Measurements from ENCODE around the gene IER3. TPM values are rescaled to one million over a fixed set of nuclear protein-coding genes. Genes with fewer than 3 reads are reported as not detected.
"Not testable (repeated sequence)": the region's sequence is repeated elsewhere in the genome, so short reads cannot be mapped to it uniquely, and the experiment has no call there.

Gene IER3
- total and polyA plus RNA-seq, 7 experiments from 2014 or later = 2.2 to 69.9 (median 14.7) TPM

DNA sequence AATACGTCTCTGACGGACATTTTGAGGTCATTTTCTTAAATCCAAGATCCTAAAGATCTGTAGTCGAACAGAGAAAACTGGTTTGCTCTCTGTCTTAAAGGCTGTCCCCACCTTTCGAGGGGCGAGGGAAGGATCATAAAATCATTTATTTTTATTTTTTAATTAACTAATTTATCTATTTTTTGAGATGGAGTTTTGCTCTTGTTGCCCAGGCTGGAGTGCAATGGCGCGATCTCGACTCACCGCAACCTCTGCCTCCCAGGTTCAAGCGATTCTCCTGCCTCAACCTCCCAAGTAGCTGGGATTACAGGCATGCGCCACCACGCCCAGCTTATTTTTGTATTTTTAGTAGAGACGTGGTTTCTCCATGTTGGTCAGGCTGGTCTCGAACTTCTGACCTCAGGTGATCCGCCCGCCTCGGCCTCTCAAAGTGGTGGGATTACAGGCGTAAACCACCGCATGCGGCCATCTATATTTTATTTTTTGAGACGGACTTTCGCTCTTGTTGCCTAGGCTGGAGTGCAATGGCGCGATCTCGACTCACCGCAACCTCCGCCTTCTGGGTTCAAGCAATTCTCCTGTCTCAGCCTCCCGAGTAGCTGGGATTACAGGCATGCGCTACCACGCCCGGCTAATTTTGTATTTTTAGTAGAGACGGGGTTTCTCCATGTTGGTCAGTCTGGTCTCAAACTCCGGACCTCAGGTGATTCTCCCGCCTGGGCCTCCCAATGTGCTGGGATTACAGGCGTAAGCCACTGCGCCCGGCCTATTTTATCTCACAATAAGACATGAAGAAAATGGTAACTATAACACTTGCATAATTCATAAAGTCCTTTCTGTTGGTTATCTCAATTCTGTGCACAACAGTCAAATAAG, 26.3 kb downstream of the IER3 start:
- not testable (repeated sequence) for H3K27me3 Mint-ChIP-seq; H3K9me3 ChIP-seq (ENCODE audit: control insufficient read depth in 2 of 3, low read length in 3 of 3); ATAC-seq; H3K9me3 Mint-ChIP-seq; H3K27me3 ChIP-seq (ENCODE audit: control insufficient read depth in 2 of 2, insufficient read depth in 2 of 2, low read length in 2 of 2); DNase-seq
- H3K36me3 Mint-ChIP-seq = peaks cover 11 to 56% (median 18%) of the 10 kb centered on the region in 5 donors
- H3K4me3 Mint-ChIP-seq = peak overlapping the region; percentile 90 to 99 (median 96)
- intact Hi-C loops (cut with micrococcal nuclease) = loop anchor here (1.0 to 5.0 kb wide), 14 partner anchors 28 to 996 kb away; partner anchors contain the start of genes C6orf136 (in 2 of the 2), MRPS18B (in 2 of the 2), PPP1R10 (in 2 of the 2) and ABCF1 (in 1 of the 2)
- Histone ChIP-seq H3K36me3 (ENCODE audit: control insufficient read depth in 2 of 3, insufficient read depth in 3 of 3, low read length in 3 of 3) (peaks cover 4 to 24% (median 11%) of the 10 kb centered on the region in 3 experiments), H3K4me3 (ENCODE audit: low read length) (peak overlapping the region; percentile 70), H3K4me1 (ENCODE audit: control insufficient read depth in 2 of 2, insufficient read depth in 2 of 2, low read length in 2 of 2) (peaks cover 26 to 29% of the 10 kb centered on the region in 2 donors), H3K27ac (ENCODE audit: low read depth, low read length) (peak overlapping the region; percentile 76)
- ChIA-PET CTCF (interaction anchor here (1.0 to 10.2 kb wide), 5 partner anchors 13 to 46 kb away, joined by 3 to 304 read pairs (median 4); partner anchors contain the start of gene DHX16), POLR2A (interaction anchor here (0.6 to 17.4 kb wide), 20 partner anchors 10 to 753 kb away, joined by 3 to 499 read pairs (median 5); partner anchors contain the start of genes DHX16, MRPS18B, NRM and PPP1R10)
- H3K4me1 Mint-ChIP-seq = peaks cover 32 to 62% (median 52%) of the 10 kb centered on the region in 7 donors
- peak overlapping the region; percentile 97 to 100 (median 99) for H3K27ac Mint-ChIP-seq

- Mint-ChIP-seq H3K27me3 (no peaks in the 10 kb centered on the region), H3K9me3 (peaks cover 0 to 7% (median 0%) of the 10 kb centered on the region in 11 donors), H3K36me3 (peaks cover 19 to 56% (median 23%) of the 10 kb centered on the region in 5 donors), H3K4me1 (peaks cover 30 to 60% (median 52%) of the 10 kb centered on the region in 7 donors), H3K27ac (peak within 1 kb of the TSS; percentile 97 to 100 (median 99)), H3K4me3 (peak within 1 kb of the TSS; percentile 90 to 99 (median 96))
- ATAC-seq = peak; percentile 84
- Histone ChIP-seq H3K4me1 (ENCODE audit: control insufficient read depth in 2 of 2, insufficient read depth in 2 of 2, low read length in 2 of 2) (peaks cover 20 to 23% of the 10 kb centered on the region in 2 donors), H3K9me3 (ENCODE audit: control insufficient read depth in 2 of 3, low read length in 3 of 3) (no peaks in the 10 kb centered on the region), H3K36me3 (ENCODE audit: control insufficient read depth in 2 of 3, insufficient read depth in 3 of 3, low read length in 3 of 3) (peaks cover 0 to 24% (median 7%) of the 10 kb centered on the region in 3 experiments), H3K27me3 (ENCODE audit: control insufficient read depth in 2 of 2, insufficient read depth in 2 of 2, low read length in 2 of 2) (no peaks in the 10 kb centered on the region), H3K27ac (ENCODE audit: low read depth, low read length) (peak within 1 kb of the TSS; percentile 84), H3K4me3 (ENCODE audit: low read length) (peak within 1 kb of the TSS; percentile 73)
- POLR2A ChIA-PET = interaction anchor here (0.6 to 17.4 kb wide), 24 partner anchors 11 to 753 kb away, joined by 3 to 499 read pairs (median 5); partner anchors contain the start of genes DDR1, DHX16, MRPS18B and NRM
- DNase-seq = peak; percentile 83 to 100 (median 99)
- CTCF ChIA-PET = interaction anchor here (0.6 to 10.2 kb wide), 9 partner anchors 12 to 124 kb away, joined by 3 to 304 read pairs (median 3); partner anchors contain the start of genes DHX16 and NRM
- intact Hi-C loops (cut with micrococcal nuclease) = loop anchor here (1.0 to 5.0 kb wide), 14 partner anchors 27 to 995 kb away; partner anchors contain the start of genes C6orf136 (in 2 of the 2), MRPS18B (in 2 of the 2), PPP1R10 (in 2 of the 2) and ABCF1 (in 1 of the 2)
These were observed 27.1 kb downstream of the IER3 start, which contains the start of gene MDC1 for GRCh38 chr6:30717129-30717844. Gene MDC1, minus strand, starts transcription at chr6:30717281. Its CDS starts 2,106 bp downstream, at chr6:30715175.

DNA sequence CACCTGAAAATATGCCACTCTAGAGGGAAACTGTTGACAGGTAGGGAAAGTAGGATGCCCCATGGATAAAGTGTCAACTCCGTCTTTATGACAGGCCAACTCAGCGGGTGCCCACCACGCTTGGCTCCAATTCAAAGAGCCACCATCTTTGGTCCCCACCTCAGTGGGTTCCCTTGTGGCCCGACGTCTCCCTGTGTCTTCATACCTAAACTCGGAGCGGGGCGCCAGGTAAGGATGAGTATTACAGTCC, 27.5 kb downstream of the IER3 start:
- Histone ChIP-seq H3K4me1 (ENCODE audit: control insufficient read depth in 2 of 2, insufficient read depth in 2 of 2, low read length in 2 of 2) (peaks cover 16 to 18% of the 10 kb centered on the region in 2 donors), H3K27me3 (ENCODE audit: control insufficient read depth in 2 of 2, insufficient read depth in 2 of 2, low read length in 2 of 2) (no peaks in the 10 kb centered on the region), H3K4me3 (ENCODE audit: low read length) (peak overlapping the region; percentile 73), H3K36me3 (ENCODE audit: control insufficient read depth in 2 of 3, insufficient read depth in 3 of 3, low read length in 3 of 3) (peaks cover 0 to 29% (median 7%) of the 10 kb centered on the region in 3 experiments), H3K27ac (ENCODE audit: low read depth, low read length) (peak overlapping the region; percentile 84), H3K9me3 (ENCODE audit: control insufficient read depth in 2 of 3, low read length in 3 of 3) (no peaks in the 10 kb centered on the region)
- POLR2A ChIA-PET = interaction anchor here (0.6 to 17.4 kb wide), 21 partner anchors 11 to 481 kb away, joined by 3 to 499 read pairs (median 5); partner anchors contain the start of genes DDR1, DHX16, MRPS18B and NRM
- DNase-seq = no peak
- intact Hi-C loops (cut with micrococcal nuclease) = loop anchor here (1.0 to 5.0 kb wide), 14 partner anchors 27 to 995 kb away; partner anchors contain the start of genes C6orf136 (in 2 of the 2), MRPS18B (in 2 of the 2), PPP1R10 (in 2 of the 2) and ABCF1 (in 1 of the 2)
- Mint-ChIP-seq H3K36me3 (peaks cover 22 to 55% (median 27%) of the 10 kb centered on the region in 5 donors), H3K27me3 (no peaks in the 10 kb centered on the region), H3K27ac (peak overlapping the region; percentile 97 to 100 (median 99)), H3K4me1 (peaks cover 30 to 60% (median 51%) of the 10 kb centered on the region in 7 donors), H3K9me3 (peaks cover 0 to 7% (median 0%) of the 10 kb centered on the region in 11 donors), H3K4me3 (peak overlapping the region; percentile 90 to 99 (median 96))
- CTCF ChIA-PET = interaction anchor here (0.6 to 10.2 kb wide), 9 partner anchors 13 to 123 kb away, joined by 3 to 304 read pairs (median 3); partner anchors contain the start of genes DHX16 and NRM
- ATAC-seq = no peak

- Mint-ChIP-seq H3K9me3 (peaks cover 0 to 2% (median 0%) of the 10 kb centered on the region in 11 donors), H3K4me3 (no peak overlapping the region), H3K27me3 (no peaks in the 10 kb centered on the region), H3K27ac (no peak overlapping the region), H3K36me3 (peaks cover 26 to 58% (median 31%) of the 10 kb centered on the region in 5 donors), H3K4me1 (peaks cover 29 to 70% (median 43%) of the 10 kb centered on the region in 7 donors)
- Histone ChIP-seq H3K27ac (ENCODE audit: low read depth, low read length) (no peak overlapping the region), H3K36me3 (ENCODE audit: control insufficient read depth in 2 of 3, insufficient read depth in 3 of 3, low read length in 3 of 3) (peaks cover 0 to 50% (median 7%) of the 10 kb centered on the region in 3 experiments), H3K27me3 (ENCODE audit: control insufficient read depth in 2 of 2, insufficient read depth in 2 of 2, low read length in 2 of 2) (no peaks in the 10 kb centered on the region), H3K4me3 (ENCODE audit: low read length) (no peak overlapping the region), H3K4me1 (ENCODE audit: control insufficient read depth in 2 of 2, insufficient read depth in 2 of 2, low read length in 2 of 2) (peaks cover 7 to 11% of the 10 kb centered on the region in 2 donors), H3K9me3 (ENCODE audit: control insufficient read depth in 2 of 3, low read length in 3 of 3) (no peaks in the 10 kb centered on the region)
- ATAC-seq (no peak), DNase-seq (no peak)
- intact Hi-C loops (cut with micrococcal nuclease) = no loop called here
- ChIA-PET CTCF (no interaction called here), POLR2A (interaction anchor here (17.4 kb wide), 1 partner anchor 36 kb away, joined by 499 read pairs; the partner anchor contains the start of gene DHX16)
These were observed 30.1 kb downstream of the IER3 start for GRCh38 chr6:30714263-30714662.

DNA sequence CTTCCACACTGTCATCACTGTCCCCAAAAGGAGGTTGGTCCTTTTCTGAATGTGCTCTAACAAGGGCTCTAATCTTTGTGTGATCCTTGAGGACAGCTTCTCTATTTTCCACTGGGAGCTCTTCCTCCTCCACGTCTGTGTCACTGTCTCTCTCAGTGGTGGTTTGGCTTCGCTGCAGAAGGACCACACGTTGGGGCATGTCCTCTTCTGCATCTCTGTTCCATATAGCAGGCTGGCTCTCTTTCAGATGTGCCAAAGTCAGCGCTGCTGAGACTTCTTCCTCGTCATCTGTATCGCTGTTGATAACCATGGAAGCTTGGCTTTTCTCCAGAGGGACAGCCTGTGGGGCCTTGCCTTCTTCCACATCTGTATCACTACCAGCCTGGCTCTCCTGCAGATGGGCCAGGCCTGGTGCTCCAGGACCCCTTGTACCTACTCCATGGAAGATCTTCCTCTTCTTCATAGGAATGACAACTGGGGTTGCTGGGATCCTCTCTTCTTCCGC, 31.9 kb downstream of the IER3 start:
- Histone ChIP-seq H3K36me3 (ENCODE audit: control insufficient read depth in 2 of 3, insufficient read depth in 3 of 3, low read length in 3 of 3) (peaks cover 0 to 58% (median 7%) of the 10 kb centered on the region in 3 experiments), H3K4me1 (ENCODE audit: control insufficient read depth in 2 of 2, insufficient read depth in 2 of 2, low read length in 2 of 2) (peaks cover 5 to 8% of the 10 kb centered on the region in 2 donors), H3K27ac (ENCODE audit: low read depth, low read length) (no peak overlapping the region), H3K27me3 (ENCODE audit: control insufficient read depth in 2 of 2, insufficient read depth in 2 of 2, low read length in 2 of 2) (no peaks in the 10 kb centered on the region), H3K4me3 (ENCODE audit: low read length) (no peak overlapping the region), H3K9me3 (ENCODE audit: control insufficient read depth in 2 of 3, low read length in 3 of 3) (no peaks in the 10 kb centered on the region)
- Mint-ChIP-seq H3K36me3 (peaks cover 32 to 55% (median 38%) of the 10 kb centered on the region in 5 donors), H3K4me1 (peaks cover 25 to 57% (median 37%) of the 10 kb centered on the region in 7 donors), H3K27me3 (no peaks in the 10 kb centered on the region), H3K9me3 (peaks cover 0 to 2% (median 0%) of the 10 kb centered on the region in 11 donors), H3K4me3 (peak overlapping the region in 1 of 10 donors; percentile 59), H3K27ac (peak overlapping the region in 1 of 9 donors; percentile 79)
- DNase-seq (no peak), ATAC-seq (no peak)
- ChIA-PET POLR2A (interaction anchor here (1.3 to 17.4 kb wide), 4 partner anchors 15 to 34 kb away, joined by 3 to 499 read pairs (median 8); partner anchors contain the start of gene DHX16), CTCF (interaction anchor here (0.6 to 1.1 kb wide), 2 partner anchors 18 to 116 kb away, joined by 3 to 4 read pairs; no protein-coding TSS in a partner anchor)
- intact Hi-C loops (cut with micrococcal nuclease) = no loop called here
